Tibial nerve (tissue), 4 donors: ENCODE results near the gene RYR1.

Source experiments
- CTCF ChIP-seq, 5 experiments: fragments of 200-600 bp in 3 of 5; fragments of 450-650 bp in 2 of 5; sonication (generic) in 3 of 5; IDR thresholded peaks; one replicate each; pipeline ENCODE4 v1.5.1; 2016 to 2019; ENCODE audit warnings: antibody characterized with exemption in 5 of 5, mild to moderate bottlenecking in 3 of 5, moderate library complexity in 2 of 5
- EP300 ChIP-seq, 2 donors: sonication (generic); formaldehyde crosslinking; IDR thresholded peaks; one replicate each; pipeline ENCODE4 v1.6.1; 2017; ENCODE audit warnings: antibody characterized with exemption in 2 of 2, mild to moderate bottlenecking in 1 of 2
- POLR2A ChIP-seq, 2 donors: fragments of 450-650 bp; IDR thresholded peaks; one replicate each; pipeline ENCODE4 v1.6.1; 2017; ENCODE audit warnings: antibody characterized with exemption in 2 of 2, mild to moderate bottlenecking in 2 of 2, moderate library complexity in 2 of 2

- TF ChIP-seq CTCF (IDR thresholded peaks at IDR 0.05): no peak
- no peak for TF ChIP-seq POLR2A (IDR thresholded peaks at IDR 0.05)
- TF ChIP-seq EP300 (IDR thresholded peaks at IDR 0.05): no peak
Measured at GRCh38 chr19:38483016-38483630, 49.6 kb downstream of the RYR1 start.
